DND-41 (cell line): ENCODE measurements around the gene WBP1L.

Experiments used
- ATAC-seq: fragments of 200-7000 bp; cut with Tn5 transposase; 3 replicates; pipeline ENCODE4 v1.9.1; 2021; ENCODE audit warnings: low read depth; ENCODE audit not compliant: insufficient read depth
- DNase-seq: peaks from one replicate; pipeline ENCODE4 v3.0.0-alpha.2; 2020
- H2AFZ ChIP-seq: 2 replicates; pipeline ENCODE4 v1.6.0; 2012; ENCODE audit warnings: low read depth, low read length
- H3K27ac ChIP-seq: 2 replicates; pipeline ENCODE4 v1.5.1; 2012; ENCODE audit warnings: low read length, inconsistent platforms
- H3K27me3 ChIP-seq: fragments of 200-600 bp; sonication (generic); 2 replicates; pipeline ENCODE4 v1.6.0; 2012; ENCODE audit warnings: low read length, mild to moderate bottlenecking, inconsistent platforms; ENCODE audit not compliant: insufficient read depth, poor library complexity
- H3K36me3 ChIP-seq: 2 replicates; pipeline ENCODE4 v1.5.1; 2012; ENCODE audit warnings: low read length, inconsistent platforms; ENCODE audit not compliant: insufficient read depth
- H3K4me1 ChIP-seq: 2 replicates; pipeline ENCODE4 v1.5.1; 2012; ENCODE audit warnings: mild to moderate bottlenecking, low read length; ENCODE audit not compliant: insufficient read depth
- H3K4me2 ChIP-seq: 2 replicates; pipeline ENCODE4 v1.6.0; 2012; ENCODE audit warnings: mild to moderate bottlenecking, moderate library complexity, low read length, inconsistent platforms; ENCODE audit not compliant: insufficient read depth
- H3K4me3 ChIP-seq, 2 experiments: fragments of 200-600 bp in 1 of 2; shearing (Covaris generic) in 1 of 2; 2 replicates each; pipeline ENCODE4 v1.5.1; 2012 to 2016; ENCODE audit warnings: inconsistent platforms in 2 of 2, low read length in 2 of 2, mild to moderate bottlenecking in 2 of 2, low read depth in 1 of 2, moderate library complexity in 1 of 2
- H3K79me2 ChIP-seq: 2 replicates; pipeline ENCODE4 v1.6.0; 2012; ENCODE audit warnings: low read length, inconsistent platforms; ENCODE audit not compliant: insufficient read depth
- H3K9ac ChIP-seq: 2 replicates; pipeline ENCODE4 v1.6.0; 2012; ENCODE audit warnings: low read depth, mild to moderate bottlenecking, inconsistent platforms, low read length, moderate library complexity
- H3K9me3 ChIP-seq: 2 replicates; pipeline ENCODE4 v1.5.1; 2012; ENCODE audit warnings: low read length, moderate library complexity, mild to moderate bottlenecking, inconsistent platforms; ENCODE audit not compliant: insufficient read depth, severe bottlenecking
- H4K20me1 ChIP-seq: 2 replicates; pipeline ENCODE4 v1.6.0; 2012; ENCODE audit warnings: low read length; ENCODE audit not compliant: insufficient read depth
- EZH2 ChIP-seq: IDR thresholded peaks from 3 replicates; pipeline ENCODE4 v1.6.1; 2012; ENCODE audit warnings: borderline replicate concordance, low read depth, mild to moderate bottlenecking, moderate library complexity, low read length, inconsistent platforms; ENCODE audit not compliant: severe bottlenecking
- TF ChIP-seq, protein P1 (sequence below): IDR thresholded peaks from 2 replicates; pipeline ENCODE4 v1.5.1; 2012; ENCODE audit warnings: borderline replicate concordance, low read length, moderate library complexity, mild to moderate bottlenecking; ENCODE audit not compliant: poor library complexity, severe bottlenecking; ENCODE audit errors: extremely low read depth

Gene WBP1L

DNA sequence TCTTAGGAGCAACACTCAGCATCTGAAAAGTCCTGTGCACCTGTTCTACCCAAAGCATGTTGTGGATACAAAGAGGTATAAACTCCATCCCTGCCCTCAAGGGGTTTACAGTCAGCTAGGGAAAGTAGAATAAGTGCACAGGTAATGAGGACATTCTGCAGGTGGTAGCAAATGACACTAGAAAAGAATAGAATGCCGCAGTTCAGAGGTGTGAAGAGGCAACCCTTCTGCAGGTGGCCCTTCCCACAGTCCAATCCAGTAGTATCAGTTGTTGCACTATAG, 36.7 kb downstream of the WBP1L start:
- no peak for ATAC-seq
- DNase-seq = no peak
- H3K79me2 ChIP-seq = peaks cover 63% of the 10 kb centered on the region
- H2AFZ ChIP-seq = no peak overlapping the region
- H3K36me3 ChIP-seq = peaks cover 4% of the 10 kb centered on the region; the same call in 1 of the 2 replicates
- no peaks in the 10 kb centered on the region for H3K9me3 ChIP-seq
- H3K4me1 ChIP-seq = peaks cover 30% of the 10 kb centered on the region
- TF ChIP-seq, protein P1, sequence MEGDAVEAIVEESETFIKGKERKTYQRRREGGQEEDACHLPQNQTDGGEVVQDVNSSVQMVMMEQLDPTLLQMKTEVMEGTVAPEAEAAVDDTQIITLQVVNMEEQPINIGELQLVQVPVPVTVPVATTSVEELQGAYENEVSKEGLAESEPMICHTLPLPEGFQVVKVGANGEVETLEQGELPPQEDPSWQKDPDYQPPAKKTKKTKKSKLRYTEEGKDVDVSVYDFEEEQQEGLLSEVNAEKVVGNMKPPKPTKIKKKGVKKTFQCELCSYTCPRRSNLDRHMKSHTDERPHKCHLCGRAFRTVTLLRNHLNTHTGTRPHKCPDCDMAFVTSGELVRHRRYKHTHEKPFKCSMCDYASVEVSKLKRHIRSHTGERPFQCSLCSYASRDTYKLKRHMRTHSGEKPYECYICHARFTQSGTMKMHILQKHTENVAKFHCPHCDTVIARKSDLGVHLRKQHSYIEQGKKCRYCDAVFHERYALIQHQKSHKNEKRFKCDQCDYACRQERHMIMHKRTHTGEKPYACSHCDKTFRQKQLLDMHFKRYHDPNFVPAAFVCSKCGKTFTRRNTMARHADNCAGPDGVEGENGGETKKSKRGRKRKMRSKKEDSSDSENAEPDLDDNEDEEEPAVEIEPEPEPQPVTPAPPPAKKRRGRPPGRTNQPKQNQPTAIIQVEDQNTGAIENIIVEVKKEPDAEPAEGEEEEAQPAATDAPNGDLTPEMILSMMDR = no peak
- TF ChIP-seq EZH2 = no peak
- H3K4me3 ChIP-seq = no peak overlapping the region
- H3K9ac ChIP-seq = no peak overlapping the region
- no peaks in the 10 kb centered on the region for H3K27me3 ChIP-seq
- peaks cover 33% of the 10 kb centered on the region for H4K20me1 ChIP-seq
- no peak overlapping the region for H3K4me2 ChIP-seq
- H3K27ac ChIP-seq = no peak overlapping the region

- no peaks in the 10 kb centered on the region for H3K27me3 ChIP-seq
- ATAC-seq (no peak), DNase-seq (no peak)
- H3K9ac ChIP-seq = no peak overlapping the region
- no peak for TF ChIP-seq EZH2
- no peak overlapping the region for H3K4me3 ChIP-seq
- H3K27ac ChIP-seq = no peak overlapping the region; the same call in 1 of the 2 replicates
- H2AFZ ChIP-seq = no peak overlapping the region
- H3K9me3 ChIP-seq = no peaks in the 10 kb centered on the region
- H3K4me2 ChIP-seq = no peak overlapping the region
- peaks cover 37% of the 10 kb centered on the region for H4K20me1 ChIP-seq
- H3K36me3 ChIP-seq = peaks cover 4% of the 10 kb centered on the region; the same call in 1 of the 2 replicates
- H3K4me1 ChIP-seq = peaks cover 21% of the 10 kb centered on the region
- H3K79me2 ChIP-seq = peaks cover 65% of the 10 kb centered on the region
Measured at GRCh38 chr10:102781090-102781920, 37.6 kb downstream of the WBP1L start.

- ATAC-seq (no peak), DNase-seq (no peak)
- Histone ChIP-seq H3K4me2 (no peak overlapping the region), H2AFZ (no peak overlapping the region), H3K27me3 (no peaks in the 10 kb centered on the region), H3K9ac (no peak overlapping the region), H3K4me1 (peaks cover 14% of the 10 kb centered on the region), H3K79me2 (peaks cover 73% of the 10 kb centered on the region), H3K27ac (no peak overlapping the region), H3K4me3 (no peak overlapping the region), H4K20me1 (peaks cover 42% of the 10 kb centered on the region), H3K9me3 (no peaks in the 10 kb centered on the region), H3K36me3 (peaks cover 4% of the 10 kb centered on the region; the same call in 1 of the 2 replicates)
- no peak for TF ChIP-seq EZH2
- TF ChIP-seq, protein P1 = no peak
Measured at GRCh38 chr10:102781921-102782557, 38.3 kb downstream of the WBP1L start.
